Suprapubic skin (tissue), 4 donors: ENCODE measurements around the gene COL15A1.

Experiments used
- EP300 ChIP-seq: sonication (generic); formaldehyde crosslinking; IDR thresholded peaks from one replicate; pipeline ENCODE4 v1.6.1; 2017; ENCODE audit warnings: antibody characterized with exemption
- POLR2AphosphoS5 ChIP-seq, 3 donors: sonication (generic); formaldehyde crosslinking; IDR thresholded peaks; one replicate each; pipeline ENCODE4 v1.6.1; 2017; ENCODE audit warnings: antibody characterized with exemption in 3 of 3
- TF ChIP-seq, protein P1 (sequence below), 2 donors: fragments of 200-600 bp in 1 of 2; fragments of 450-650 bp in 1 of 2; sonication (generic) in 1 of 2; IDR thresholded peaks; one replicate each; pipeline ENCODE4 v1.5.1; 2016 to 2019; ENCODE audit warnings: antibody characterized with exemption in 2 of 2, mild to moderate bottlenecking in 1 of 2, moderate library complexity in 1 of 2

DNA sequence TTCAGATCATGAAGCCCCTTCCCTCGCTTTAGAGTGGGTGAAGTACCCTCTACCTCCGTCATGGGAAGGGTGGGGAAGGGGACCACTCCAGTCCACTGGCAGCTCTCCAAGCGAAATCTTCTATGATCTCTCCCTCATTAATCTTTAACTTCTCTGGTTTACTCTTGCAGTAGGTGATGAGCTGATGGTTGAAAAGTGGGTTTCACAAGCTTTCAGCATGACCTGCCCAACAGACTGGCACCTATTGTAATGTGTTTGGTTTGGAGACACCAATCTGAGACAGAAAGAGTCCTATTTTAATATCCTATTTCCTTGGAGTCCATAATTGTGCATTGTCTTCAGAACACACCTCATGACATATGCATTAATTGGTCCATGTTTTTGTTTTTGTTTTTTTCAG lies 90.4 kb downstream of the COL15A1 start:
- TF ChIP-seq, protein P1, sequence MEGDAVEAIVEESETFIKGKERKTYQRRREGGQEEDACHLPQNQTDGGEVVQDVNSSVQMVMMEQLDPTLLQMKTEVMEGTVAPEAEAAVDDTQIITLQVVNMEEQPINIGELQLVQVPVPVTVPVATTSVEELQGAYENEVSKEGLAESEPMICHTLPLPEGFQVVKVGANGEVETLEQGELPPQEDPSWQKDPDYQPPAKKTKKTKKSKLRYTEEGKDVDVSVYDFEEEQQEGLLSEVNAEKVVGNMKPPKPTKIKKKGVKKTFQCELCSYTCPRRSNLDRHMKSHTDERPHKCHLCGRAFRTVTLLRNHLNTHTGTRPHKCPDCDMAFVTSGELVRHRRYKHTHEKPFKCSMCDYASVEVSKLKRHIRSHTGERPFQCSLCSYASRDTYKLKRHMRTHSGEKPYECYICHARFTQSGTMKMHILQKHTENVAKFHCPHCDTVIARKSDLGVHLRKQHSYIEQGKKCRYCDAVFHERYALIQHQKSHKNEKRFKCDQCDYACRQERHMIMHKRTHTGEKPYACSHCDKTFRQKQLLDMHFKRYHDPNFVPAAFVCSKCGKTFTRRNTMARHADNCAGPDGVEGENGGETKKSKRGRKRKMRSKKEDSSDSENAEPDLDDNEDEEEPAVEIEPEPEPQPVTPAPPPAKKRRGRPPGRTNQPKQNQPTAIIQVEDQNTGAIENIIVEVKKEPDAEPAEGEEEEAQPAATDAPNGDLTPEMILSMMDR (IDR thresholded peaks at IDR 0.05), result no peak
- TF ChIP-seq POLR2AphosphoS5 (IDR thresholded peaks at IDR 0.05) (no peak), EP300 (no peak)
